ENCODE data around the gene BBC3.
"Not testable (repeated sequence)": the region's sequence is repeated elsewhere in the genome, so short reads cannot be mapped to it uniquely, and the experiment has no call there.

BBC3 gene, protein sequence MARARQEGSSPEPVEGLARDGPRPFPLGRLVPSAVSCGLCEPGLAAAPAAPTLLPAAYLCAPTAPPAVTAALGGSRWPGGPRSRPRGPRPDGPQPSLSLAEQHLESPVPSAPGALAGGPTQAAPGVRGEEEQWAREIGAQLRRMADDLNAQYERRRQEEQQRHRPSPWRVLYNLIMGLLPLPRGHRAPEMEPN

GRCh38 chr19:47230921-47231214 is at the start of gene BBC3:
BBC3 (minus strand) TSS chr19:47231199; CDS start chr19:47228431, 2,768 bp downstream.
- DNase-seq: no peak

DNA sequence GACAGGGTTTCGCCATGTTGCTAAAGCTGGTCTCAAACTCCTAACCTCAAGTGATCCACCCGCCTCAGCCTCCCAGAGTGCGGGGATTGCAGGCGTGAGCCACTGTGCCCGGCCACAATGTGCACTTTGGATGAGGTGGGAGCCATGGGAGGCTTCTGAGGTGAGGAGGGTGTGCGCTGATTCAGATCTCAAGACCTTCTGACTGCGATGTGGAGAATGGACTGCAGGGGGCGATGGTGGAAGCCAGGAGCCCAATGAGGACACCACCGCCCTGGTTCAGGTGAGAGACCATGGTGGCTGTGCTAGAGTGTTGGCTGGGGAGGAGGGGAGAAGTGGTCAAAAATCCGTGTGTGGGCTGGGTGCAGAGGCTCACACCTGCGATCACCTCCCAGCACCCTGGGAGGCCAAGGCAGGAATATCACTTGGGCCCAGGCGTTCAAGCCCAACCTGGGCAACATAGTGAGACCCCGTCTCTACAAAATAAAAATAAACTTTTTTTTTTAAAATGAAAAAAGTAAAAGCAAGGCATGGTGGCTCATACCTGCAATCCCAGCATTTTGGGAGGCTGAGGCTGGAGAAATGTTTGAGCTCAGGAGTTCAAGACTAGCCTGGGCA is 49.3 kb upstream of the BBC3 start:
- DNase-seq: peak; percentile 30

DNA sequence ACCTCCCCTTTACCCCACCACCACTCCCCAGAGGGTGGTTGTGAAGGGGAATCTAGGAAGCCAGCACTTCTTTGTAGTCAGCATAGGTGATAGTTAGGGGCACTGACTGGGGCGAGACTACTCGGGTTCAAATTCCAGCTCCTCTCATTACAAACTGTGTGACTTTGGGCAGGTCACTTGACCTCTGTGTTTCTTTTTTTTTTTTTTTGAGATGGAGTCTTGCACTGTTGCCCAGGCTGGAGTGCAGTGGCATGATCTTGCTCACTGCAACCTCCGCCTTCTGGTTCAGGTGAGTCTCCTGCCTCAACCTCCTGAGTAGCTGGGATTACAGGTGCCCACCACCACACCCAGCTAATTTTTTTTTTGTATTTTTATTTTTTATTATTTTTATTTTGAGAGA is 45.5 kb upstream of the BBC3 start:
- DNase-seq: not testable (repeated sequence)

- peak; percentile 27 for DNase-seq
These were observed 44.9 kb upstream of the BBC3 start for GRCh38 chr19:47275791-47276461.

DNA sequence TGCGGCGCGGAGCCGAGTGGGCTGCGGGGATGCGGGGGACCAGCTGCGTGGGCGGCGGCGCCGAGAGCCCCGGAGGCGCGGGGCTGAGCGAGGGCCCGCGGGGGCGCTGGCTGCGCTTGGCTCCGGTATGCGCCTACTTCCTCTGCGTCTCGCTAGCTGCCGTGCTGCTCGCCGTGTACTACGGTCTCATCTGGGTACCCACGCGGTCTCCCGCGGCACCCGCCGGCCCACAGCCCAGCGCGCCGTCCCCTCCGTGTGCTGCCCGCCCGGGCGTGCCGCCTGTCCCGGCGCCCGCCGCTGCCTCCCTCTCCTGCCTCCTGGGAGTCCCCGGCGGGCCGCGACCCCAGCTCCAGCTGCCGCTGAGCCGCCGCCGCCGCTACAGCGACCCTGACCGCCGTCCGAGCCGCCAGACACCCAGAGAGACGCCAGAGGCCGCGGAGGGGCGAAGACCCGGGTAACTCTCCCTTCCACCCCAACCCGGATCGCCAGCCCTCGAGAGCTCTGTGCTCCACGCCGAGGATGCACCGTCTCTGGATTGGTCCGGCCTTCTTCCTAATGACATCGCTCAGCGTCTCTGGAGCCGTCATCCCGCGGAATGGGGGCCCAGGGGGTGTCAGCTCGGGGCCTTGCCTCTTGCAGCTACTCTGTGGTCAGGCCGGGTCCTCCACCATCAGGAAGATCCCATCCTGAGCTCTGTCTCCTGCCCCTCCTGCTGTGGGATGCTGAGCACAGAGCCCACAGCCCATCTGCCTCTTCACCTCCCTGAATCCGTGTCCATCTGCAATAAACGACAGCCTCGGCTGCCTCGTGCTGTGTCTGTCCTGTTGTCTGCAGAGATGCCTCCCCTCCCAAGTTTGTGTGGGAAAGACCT is 44.1 kb upstream of the BBC3 start:
- no peak for DNase-seq

- peak; percentile 93 for DNase-seq
These were observed 43.3 kb upstream of the BBC3 start, which contains the start of gene INAFM1 for GRCh38 chr19:47274071-47274890. INAFM1 (plus strand) TSS chr19:47274885; CDS start chr19:47274920, 35 bp downstream.

DNA sequence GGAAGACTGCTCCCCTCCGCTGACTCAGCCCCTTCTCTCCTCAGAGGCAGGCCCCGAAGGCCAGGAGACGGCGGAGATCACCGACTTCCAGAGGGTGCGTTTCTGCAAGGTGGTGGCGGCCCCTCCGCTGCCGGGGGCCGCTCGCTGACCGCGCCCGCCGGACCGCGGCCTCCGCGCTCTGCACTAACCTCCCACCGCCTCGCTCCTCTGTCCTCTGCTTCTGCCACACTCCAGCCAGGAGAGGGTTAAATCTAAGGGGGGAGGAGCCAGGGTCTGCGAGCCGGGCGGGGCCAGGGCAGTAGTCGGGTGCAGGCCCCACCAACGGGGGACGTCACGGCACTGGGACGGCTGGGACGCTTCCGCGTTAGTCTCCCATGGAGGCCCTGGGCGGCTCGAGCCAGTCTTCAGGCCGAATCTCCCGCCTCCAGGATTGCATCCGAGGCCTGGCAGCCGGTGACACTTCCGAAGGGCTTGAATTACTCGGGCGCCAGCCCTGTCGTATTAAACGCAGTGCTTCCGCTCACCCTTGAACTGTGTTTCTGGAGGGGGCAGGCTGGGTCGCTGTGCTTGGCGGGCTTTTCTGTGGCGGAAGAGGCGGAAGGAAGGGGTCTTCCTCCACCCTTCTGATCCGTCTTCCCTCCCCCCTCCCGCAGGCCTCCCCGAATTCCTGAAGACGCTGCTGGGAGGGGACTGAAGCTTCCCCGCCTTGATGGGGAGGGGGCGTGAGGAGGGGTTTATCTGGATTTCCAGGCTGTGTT is 42.5 kb upstream of the BBC3 start:
- peak; percentile 95 for DNase-seq

GRCh38 chr19:47272448-47273312 is 41.7 kb upstream of the BBC3 start:
- DNase-seq: peak; percentile 25

DNA sequence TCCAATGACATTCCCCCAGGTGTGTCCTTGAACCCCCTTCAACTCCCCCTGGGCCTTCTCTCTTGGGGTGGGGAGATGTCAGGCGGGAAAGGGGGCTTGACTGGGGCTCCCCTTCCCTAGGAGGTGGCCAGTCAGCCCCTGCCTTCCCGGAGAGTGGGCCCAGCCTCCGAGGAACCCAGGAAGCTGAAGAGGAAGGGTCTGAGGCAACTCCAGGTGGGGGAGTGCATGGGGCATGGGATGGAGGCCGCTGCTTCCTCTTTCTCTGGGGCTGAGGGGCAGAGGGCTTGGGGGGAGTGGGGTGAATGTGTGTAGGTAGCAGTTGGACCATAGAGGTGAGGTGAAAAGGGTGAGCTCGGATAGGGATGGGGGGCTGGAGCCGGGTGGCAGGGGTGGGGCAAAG is 41.0 kb upstream of the BBC3 start:
- no peak for DNase-seq

DNA sequence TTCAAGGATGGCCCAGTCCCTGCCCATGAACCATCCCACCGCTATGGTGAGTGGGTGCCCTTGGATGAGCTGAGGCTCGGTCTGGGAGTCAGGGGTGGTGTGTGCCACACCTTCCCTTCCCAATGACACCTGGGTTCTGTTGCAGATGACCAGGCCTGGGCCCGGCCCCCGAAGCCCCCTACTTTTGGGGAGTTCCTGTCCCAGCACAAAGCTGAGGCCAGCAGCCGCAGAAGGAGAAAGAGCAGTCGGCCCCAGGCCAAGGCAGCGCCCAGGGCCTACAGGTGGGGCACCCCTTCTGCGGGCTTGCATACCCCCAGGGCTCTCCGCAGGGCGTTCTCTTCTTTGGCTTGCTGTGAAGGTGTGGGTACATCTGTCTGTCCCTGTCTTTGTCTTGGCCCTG is 39.4 kb upstream of the BBC3 start:
- no peak for DNase-seq

GRCh38 chr19:47269596-47269995 is 38.6 kb upstream of the BBC3 start:
- DNase-seq: no peak

DNA sequence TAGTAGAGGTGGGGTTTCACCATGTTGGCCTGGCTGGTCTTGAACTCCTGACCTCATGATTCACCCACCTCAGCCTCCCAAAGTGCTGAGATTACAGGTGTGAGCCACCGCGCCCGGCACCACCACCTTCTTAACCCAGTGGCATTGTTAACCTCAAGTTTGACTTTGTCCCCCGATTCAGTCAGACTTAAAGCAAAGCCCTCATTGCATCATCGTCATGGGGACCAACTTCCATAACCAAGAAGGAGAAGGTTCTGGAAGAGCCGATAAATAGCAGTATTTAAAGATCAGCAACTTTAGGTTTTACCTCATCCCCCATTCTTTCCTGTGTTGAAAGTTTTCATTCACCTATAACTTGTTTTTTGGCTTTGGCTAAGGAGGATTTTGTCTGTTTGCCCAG is 37.0 kb upstream of the BBC3 start:
- DNase-seq: no peak

GRCh38 chr19:47267350-47267759 is 36.4 kb upstream of the BBC3 start:
- DNase-seq: no peak

GRCh38 chr19:47266401-47266941 is 35.5 kb upstream of the BBC3 start:
- DNase-seq: no peak

GRCh38 chr19:47264629-47265028 is 33.6 kb upstream of the BBC3 start:
- DNase-seq: no peak

DNA sequence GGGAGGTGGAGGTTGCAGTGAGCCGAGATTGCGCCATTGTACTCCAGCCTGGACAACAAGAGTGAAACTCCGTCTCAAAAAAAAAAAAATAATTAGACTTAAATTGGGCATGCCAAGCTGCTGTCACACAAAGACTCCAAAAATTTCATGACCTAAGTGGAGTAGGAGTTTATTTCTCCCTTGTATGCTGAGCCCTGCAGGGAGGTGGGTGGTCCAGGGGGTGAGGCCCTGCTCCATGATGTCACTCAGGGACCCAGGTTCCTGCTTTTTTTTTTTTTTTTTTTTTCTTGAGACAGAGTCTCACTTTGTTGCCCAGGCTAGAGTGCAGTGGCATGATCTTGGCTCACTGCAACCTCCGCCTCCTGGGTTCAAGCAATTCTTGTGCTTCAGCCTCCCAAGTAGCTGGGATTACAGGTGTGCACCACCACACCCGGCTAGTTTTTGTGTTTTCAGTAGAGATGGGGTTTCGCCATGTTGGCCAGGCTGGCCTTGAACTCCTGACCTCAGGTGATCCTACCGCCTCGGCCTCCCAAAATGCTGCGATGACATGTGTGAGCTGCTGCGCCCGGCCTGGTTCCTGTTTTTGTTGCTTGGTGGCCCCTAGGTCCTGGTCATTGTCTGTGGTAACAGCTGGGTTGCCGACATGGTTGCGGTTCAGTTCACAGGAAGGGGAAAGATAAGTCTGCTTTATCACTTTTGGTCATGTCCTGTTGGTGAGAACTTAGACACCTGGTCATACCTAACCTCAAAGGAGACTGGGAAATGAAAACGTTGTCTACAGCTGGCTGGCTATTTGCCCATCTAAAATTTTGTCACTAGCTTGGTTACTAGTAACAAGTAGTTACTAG is 31.2 kb upstream of the BBC3 start:
- not testable (repeated sequence) for DNase-seq

DNA sequence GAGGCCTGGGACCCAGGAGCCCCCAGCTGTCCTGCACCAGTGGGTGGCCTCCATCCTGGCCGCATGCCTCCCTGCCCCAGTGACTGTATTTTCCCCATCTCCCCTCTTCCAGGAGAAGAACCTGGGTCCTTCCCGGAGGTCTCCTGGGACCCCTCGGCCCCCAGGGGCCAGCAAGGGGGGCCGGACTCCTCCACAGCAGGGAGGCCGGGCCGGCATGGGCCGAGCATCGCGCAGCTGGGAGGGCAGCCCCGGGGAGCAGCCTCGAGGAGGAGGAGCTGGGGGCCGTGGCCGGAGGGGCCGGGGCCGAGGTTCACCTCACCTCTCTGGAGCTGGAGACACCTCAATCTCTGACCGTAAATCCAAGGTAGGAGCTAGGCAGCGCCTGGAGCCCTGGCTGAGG is 29.5 kb upstream of the BBC3 start:
- DNase-seq: no peak

DNA sequence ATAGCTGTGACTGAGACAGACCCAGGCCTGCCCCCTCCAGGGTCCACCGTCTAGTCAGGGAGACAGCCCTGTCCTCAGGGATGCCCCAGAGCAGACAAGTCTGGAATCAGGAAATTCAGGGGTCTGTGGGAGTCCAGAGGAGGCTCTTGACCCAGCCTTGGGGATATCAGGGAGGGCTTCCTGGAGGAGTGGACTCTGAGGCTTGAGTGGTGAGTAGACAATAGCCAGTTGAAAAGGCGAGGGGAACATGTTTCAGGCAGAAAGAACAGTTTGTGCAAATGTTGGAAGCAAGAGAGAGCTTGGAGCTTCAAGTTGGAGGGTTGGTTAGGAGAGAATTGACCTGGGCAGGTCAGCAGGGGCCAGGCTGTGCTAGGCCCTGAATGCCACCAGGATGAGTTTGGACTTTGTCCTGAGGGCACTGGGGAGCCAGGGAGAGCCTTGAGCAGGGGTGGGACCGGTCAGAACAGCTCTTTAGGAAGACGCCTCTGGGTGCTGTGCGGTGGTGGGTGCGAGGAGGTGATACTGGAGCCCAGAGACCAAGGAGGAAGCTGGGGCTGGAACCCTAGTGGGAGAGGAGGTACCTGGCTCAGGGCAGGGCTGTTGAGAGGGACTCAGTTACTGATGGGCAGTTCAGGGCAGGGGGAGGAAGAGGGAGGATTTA is 28.0 kb upstream of the BBC3 start:
- no peak for DNase-seq

GRCh38 chr19:47258434-47258833 is 27.4 kb upstream of the BBC3 start:
- DNase-seq: no peak

Measured in EL (cell line).